Measurements from ENCODE around the gene ANGEL1.

ANGEL1 gene

GRCh38 chr14:76771437-76771980 is 41.2 kb downstream of the ANGEL1 start:
- Histone ChIP-seq H3K27ac (ENCODE audit: low read depth, low read length) (no peak overlapping the region), H3K9me2 (replicated peaks; ENCODE audit: insufficient read depth, low read length) (no peaks in the 10 kb centered on the region), H3K79me2 (ENCODE audit: insufficient read depth, low read length) (no peaks in the 10 kb centered on the region), H3K9me3 (ENCODE audit: insufficient read depth, low read length) (no peaks in the 10 kb centered on the region), H3K9ac (ENCODE audit: low read length) (no peak overlapping the region), H3K4me2 (ENCODE audit: low read depth, low read length, poor library complexity, severe bottlenecking) (no peak overlapping the region), H3K4me3 (ENCODE audit: insufficient read depth, low read length, poor library complexity, severe bottlenecking) (no peak overlapping the region), H3F3A (ENCODE audit: insufficient read depth) (no peaks in the 10 kb centered on the region), H3K36me3 (ENCODE audit: low read length) (no peaks in the 10 kb centered on the region), H3K27me3 (ENCODE audit: low read length) (no peaks in the 10 kb centered on the region), H2AFZ (ENCODE audit: low read depth, low read length, severe bottlenecking) (no peak overlapping the region), H4K20me1 (ENCODE audit: low read depth, low read length) (no peaks in the 10 kb centered on the region)
- TF ChIP-seq CTCF (IDR thresholded peaks at IDR 0.05; ENCODE audit: insufficient read depth, low read length, poor library complexity, severe bottlenecking) (no peak), EZH2phosphoT487 (conservative IDR thresholded peaks at IDR 0.05; ENCODE audit: low read length) (no peak)

- no peaks in the 10 kb centered on the region for H3K9me3 ChIP-seq (ENCODE audit: insufficient read depth, low read length)
- no peaks in the 10 kb centered on the region for H3F3A ChIP-seq (ENCODE audit: insufficient read depth)
- no peak overlapping the region for H3K9ac ChIP-seq (ENCODE audit: low read length)
- no peak overlapping the region for H2AFZ ChIP-seq (ENCODE audit: low read depth, low read length, severe bottlenecking)
- H3K79me2 ChIP-seq (ENCODE audit: insufficient read depth, low read length): no peaks in the 10 kb centered on the region
- H4K20me1 ChIP-seq (ENCODE audit: low read depth, low read length): no peaks in the 10 kb centered on the region
- H3K27ac ChIP-seq (ENCODE audit: low read depth, low read length): no peak overlapping the region
- no peaks in the 10 kb centered on the region for H3K27me3 ChIP-seq (ENCODE audit: low read length)
- H3K4me2 ChIP-seq (ENCODE audit: low read depth, low read length, poor library complexity, severe bottlenecking): no peak overlapping the region
- no peaks in the 10 kb centered on the region for H3K36me3 ChIP-seq (ENCODE audit: low read length)
- TF ChIP-seq EZH2phosphoT487 (conservative IDR thresholded peaks at IDR 0.05; ENCODE audit: low read length) (no peak), CTCF (IDR thresholded peaks at IDR 0.05; ENCODE audit: insufficient read depth, low read length, poor library complexity, severe bottlenecking) (no peak)
- no peaks in the 10 kb centered on the region for H3K9me2 ChIP-seq (replicated peaks; ENCODE audit: insufficient read depth, low read length)
- H3K4me3 ChIP-seq (ENCODE audit: insufficient read depth, low read length, poor library complexity, severe bottlenecking): no peak overlapping the region
These were observed 41.9 kb downstream of the ANGEL1 start for GRCh38 chr14:76770521-76771436.

- no peak overlapping the region for H3K9ac ChIP-seq (ENCODE audit: low read length)
- H2AFZ ChIP-seq (ENCODE audit: low read depth, low read length, severe bottlenecking): no peak overlapping the region
- no peaks in the 10 kb centered on the region for H3K27me3 ChIP-seq (ENCODE audit: low read length)
- no peaks in the 10 kb centered on the region for H3K79me2 ChIP-seq (ENCODE audit: insufficient read depth, low read length)
- H3F3A ChIP-seq (ENCODE audit: insufficient read depth): no peaks in the 10 kb centered on the region
- H3K9me2 ChIP-seq (replicated peaks; ENCODE audit: insufficient read depth, low read length): no peaks in the 10 kb centered on the region
- TF ChIP-seq CTCF (IDR thresholded peaks at IDR 0.05; ENCODE audit: insufficient read depth, low read length, poor library complexity, severe bottlenecking): no peak
- no peak for TF ChIP-seq EZH2phosphoT487 (conservative IDR thresholded peaks at IDR 0.05; ENCODE audit: low read length)
- no peak overlapping the region for H3K4me3 ChIP-seq (ENCODE audit: insufficient read depth, low read length, poor library complexity, severe bottlenecking)
- H3K27ac ChIP-seq (ENCODE audit: low read depth, low read length): no peak overlapping the region
- H3K4me2 ChIP-seq (ENCODE audit: low read depth, low read length, poor library complexity, severe bottlenecking): no peak overlapping the region
- H3K36me3 ChIP-seq (ENCODE audit: low read length): no peaks in the 10 kb centered on the region
- no peaks in the 10 kb centered on the region for H3K9me3 ChIP-seq (ENCODE audit: insufficient read depth, low read length)
- no peaks in the 10 kb centered on the region for H4K20me1 ChIP-seq (ENCODE audit: low read depth, low read length)
These were observed 42.9 kb downstream of the ANGEL1 start for GRCh38 chr14:76769636-76770292.
